NCI-H345 (cell line): ENCODE results near the gene GOSR1.
"Not testable (repeated sequence)": the region's sequence is repeated elsewhere in the genome, so short reads cannot be mapped to it uniquely, and the experiment has no call there.

Experiments
- DNase-seq: peaks from one replicate; lab custom pipeline; 2025; lab: John Stamatoyannopoulos, UW

Gene GOSR1

DNA sequence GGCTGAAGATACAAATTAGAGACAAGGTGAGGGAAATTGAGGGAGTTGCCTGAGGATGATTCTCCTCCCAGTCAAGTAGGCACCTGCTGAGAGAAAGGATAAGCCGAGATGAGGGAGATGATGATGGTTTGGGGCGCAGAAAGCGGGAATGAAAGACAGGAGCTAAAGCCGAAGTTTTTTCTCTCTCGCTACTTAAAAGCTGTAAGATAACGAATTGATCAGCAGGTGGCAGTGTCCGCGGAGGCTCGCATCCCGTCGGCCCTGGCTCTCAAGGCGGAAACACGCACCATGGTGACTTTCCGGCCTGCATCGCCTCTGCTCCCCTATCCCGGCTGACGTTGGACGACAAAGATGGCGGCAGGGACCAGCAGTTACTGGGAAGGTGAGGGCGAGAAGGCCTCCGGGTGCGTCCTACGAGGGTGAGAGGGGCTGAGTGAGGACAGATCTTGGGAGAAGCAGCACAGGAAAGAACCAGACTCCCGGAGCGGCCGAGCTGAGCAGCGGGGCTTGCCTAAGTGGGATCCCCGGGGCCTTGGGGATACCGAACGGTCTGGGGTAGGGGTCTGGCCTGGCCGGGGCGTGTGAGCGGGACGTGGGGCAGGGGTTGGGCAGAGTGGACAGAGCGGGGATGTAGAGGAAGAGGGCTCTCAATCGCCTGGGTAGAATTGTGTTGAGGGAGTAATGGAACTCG, at the start of gene GOSR1:
Gene GOSR1, plus strand, starts transcription at position 326 of the 691 bp plus-strand sequence. Its CDS starts 26 bp downstream, at position 352.
- DNase-seq, result peak; percentile 97

- no peak for DNase-seq
Measured at GRCh38 chr17:30427611-30428010, 49.6 kb upstream of the GOSR1 start.

GRCh38 chr17:30429155-30429554, 48.1 kb upstream of the GOSR1 start:
- no peak for DNase-seq

DNA sequence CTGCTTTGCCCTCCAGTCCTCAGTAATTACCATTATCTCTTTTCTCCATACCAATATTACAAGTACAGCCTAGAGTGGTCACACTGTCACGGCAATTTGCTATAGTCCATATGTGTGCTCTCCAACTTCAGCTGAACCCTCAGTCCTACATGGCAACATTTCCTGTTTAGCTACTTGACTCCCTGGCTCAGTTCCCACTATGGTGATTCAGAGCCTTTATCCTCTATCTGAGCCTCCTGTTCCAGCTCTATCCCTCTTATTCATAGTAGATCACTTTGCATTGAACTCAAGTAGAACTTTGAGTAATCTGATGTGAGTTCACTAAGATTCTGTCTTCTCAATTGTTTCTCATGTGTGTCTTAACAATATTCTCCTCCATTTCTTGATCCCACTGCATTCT, 43.7 kb upstream of the GOSR1 start:
- peak; percentile 78 for DNase-seq

DNA sequence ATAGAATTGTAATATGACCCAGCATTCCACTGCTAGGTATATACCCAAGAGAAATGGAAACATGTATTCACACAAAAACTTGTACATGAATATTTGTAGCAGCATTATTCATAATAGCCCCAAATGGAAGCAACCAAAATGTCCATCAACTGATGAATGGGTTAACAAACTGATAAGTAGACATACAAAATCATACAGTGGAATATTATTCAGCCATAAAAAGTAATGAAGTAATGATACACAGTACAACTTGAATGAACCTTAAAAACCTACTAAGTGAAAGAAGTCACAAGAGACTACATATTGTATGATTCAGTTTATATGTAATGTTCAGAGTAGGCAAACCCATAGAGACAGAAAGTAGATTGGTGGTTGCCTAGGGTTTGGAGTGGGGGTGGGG, 40.5 kb upstream of the GOSR1 start:
- no peak for DNase-seq

DNA sequence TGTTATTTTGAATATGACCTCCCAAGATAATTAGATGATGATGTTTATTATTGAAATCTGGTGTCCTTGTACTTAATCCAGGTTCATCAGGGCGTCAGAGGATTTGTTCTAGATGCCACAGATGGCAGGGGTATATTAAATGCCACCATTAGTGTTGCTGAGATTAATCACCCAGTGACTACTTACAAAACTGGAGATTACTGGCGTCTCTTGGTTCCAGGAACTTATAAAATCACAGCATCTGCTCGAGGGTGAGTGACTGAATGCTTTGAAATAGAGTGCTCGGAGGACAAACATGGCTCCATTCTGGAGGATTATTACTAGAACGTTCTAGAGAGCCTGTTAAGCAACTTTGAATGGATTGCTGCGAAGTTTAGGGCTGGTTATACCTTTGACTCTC, 33.5 kb upstream of the GOSR1 start:
- no peak for DNase-seq

DNA sequence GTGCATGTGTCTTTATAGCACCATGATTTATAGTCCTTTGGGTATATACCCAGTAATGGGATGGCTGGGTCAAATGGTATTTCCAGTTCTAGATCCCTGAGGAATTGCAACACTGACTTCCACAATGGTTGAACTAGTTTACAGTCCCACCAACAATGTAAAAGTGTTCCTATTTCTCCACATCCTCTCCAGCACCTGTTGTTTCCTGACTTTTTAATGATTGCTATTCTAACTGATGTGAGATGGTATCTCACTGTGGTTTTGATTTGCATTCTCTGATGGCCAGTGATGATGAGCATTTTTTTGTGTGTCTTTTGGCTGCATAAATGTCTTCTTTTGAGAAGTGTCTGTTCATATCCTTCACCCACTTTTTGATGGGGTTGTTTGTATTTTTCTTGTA, 30.6 kb upstream of the GOSR1 start:
- DNase-seq, result not testable (repeated sequence)

DNA sequence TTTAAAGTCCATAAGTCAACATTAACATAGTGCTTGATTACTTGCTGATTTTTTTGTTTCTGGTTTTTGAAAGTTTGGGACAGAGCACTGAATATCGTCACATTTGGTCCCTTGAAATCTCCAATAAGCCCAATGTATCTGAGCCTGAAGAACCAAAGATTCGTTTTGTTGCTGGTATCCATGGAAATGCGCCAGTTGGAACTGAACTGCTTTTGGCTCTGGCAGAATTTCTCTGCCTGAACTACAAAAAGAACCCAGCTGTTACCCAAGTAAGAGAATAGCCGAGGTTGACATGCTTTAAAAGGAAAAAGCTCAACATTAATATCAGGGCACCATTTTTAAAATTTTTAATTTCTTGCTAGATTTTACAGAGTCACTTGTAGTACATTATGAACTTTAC, 27.7 kb upstream of the GOSR1 start:
- DNase-seq, result no peak

DNA sequence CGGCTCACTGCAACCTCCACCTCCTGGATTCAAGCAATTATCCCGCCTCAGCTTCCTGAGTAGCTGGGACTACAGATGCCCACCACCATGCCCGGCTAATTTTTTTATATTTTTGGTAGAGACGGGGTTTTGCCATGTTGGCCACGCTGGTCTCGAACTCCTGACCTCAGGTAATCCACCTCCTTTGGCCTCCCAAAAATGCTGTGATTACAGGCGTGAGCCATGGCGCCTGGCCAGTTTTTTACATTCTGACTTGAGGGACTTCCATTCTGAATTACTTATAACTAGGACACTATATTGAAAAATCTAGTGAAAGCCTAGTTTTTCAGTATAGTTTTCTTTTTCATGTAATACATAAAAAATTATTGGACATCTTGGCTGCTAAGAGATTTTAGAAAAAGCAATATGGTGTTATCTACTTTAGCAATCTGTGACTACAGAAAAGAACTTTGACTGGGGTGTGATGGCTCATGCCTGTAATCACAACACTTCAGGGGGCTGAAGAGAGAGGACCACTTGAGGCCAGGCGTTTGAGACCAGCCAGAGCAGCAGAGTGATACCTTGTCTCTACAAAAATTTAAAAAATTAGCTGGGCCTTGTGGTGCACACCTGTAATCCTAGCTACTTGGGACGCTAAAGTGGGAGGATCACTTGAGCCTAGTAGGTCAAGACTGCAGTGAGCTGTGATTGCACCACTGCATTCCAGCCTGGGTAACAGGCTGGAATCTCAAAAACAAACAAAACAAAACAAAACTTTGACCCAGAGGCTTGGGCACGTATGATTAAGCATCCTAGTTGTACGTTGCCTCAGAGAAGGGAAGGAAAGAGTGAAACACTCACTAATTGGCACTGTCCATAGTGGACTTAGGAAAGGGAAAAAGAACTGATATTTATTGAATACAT, 26.8 kb upstream of the GOSR1 start:
- DNase-seq, result no peak

DNA sequence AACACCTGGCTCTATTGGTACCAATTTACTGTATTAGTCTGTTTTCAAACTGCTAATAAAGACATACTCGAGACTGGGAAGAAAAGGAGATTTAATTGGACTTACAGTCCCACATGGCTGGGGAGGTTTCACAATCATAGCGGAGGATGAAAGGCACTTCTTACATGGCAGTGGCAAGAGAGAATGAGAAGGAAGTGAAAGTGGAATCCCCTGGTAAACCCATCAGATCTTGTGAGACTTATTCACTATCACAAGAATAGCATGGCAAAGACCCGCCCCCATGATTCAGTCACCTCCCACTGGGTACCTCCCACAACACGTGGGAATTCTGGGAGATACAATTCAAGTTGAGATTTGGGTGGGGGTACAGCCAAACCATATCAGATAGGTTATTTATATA, 22.6 kb upstream of the GOSR1 start:
- no peak for DNase-seq

DNA sequence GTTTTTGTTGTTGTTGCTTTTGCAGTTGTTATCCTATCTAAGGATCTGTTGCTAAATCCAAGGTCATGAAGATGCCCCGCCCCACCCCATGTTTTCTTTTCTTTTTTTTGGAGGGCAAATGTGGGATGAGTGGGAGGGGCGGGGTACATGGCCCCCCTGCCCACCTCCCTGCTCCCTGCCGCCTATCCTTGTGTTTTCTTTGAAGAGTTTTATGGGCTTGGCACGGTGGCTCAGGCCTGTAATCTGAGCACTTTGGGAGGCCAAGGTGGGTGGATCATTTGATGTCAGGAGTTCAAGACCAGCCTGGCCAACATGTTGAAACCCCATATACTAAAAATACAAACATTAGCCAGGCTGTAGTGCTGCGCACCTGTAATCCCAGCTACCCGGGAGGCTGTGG, 18.8 kb upstream of the GOSR1 start:
- no peak for DNase-seq

DNA sequence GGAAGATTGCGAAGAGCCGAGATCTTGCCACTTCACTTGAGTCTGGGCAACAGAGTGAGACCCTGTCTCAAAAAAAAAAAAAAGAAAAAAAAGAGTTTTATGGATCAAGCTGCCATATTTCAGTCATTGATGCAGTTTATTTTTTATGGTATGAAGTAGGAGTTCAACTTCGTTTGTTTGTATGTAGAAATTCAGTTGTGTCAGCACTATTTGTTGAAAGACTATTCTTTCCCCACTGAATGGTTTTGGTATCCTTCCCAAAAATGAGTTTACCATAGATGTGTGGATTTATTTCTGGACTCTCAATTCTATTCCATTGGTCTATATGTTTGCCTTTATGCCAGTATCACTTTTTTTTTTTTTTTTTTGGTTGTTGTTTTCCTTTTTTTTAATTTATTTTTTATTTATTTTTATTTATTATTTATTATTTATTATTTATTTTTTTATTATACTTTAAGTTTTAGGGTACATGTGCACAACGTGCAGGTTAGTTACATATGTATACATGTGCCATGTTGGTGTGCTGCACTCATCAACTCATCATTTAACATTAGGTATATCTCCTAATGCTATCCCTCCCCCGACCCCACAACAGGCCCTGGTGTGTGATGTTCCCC, 18.3 kb upstream of the GOSR1 start:
- DNase-seq, result not testable (repeated sequence)

- no peak for DNase-seq
Measured at GRCh38 chr17:30468465-30468864, 8.7 kb upstream of the GOSR1 start.

GRCh38 chr17:30472238-30472890, 4.8 kb upstream of the GOSR1 start:
- no peak for DNase-seq

- no peak for DNase-seq
Measured at GRCh38 chr17:30475206-30475605, 2.0 kb upstream of the GOSR1 start.

- DNase-seq, result peak; percentile 37
Measured at GRCh38 chr17:30476726-30477082, 504 bp upstream of the GOSR1 start.

DNA sequence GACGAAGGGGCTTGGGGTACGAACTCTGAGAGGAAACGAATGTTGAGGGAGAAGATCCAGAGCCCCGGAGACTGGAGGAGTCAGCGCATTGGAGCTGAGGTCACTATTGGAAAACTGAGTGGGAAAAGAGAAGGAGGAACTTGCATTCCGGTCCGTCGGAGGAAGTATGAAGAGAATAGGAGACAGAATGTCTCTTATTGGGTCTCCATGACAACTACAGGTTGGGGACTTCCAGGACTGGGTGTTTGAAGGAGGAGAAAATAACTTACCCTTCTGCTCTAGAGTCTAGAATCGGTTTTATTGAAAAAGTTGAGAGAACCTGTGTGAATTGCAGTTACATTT, 537 bp downstream of the GOSR1 start:
- peak; percentile 16 for DNase-seq

- DNase-seq, result no peak
Measured at GRCh38 chr17:30482555-30482954, 5.3 kb downstream of the GOSR1 start.

GRCh38 chr17:30483159-30483558, 6.0 kb downstream of the GOSR1 start:
- no peak for DNase-seq

DNA sequence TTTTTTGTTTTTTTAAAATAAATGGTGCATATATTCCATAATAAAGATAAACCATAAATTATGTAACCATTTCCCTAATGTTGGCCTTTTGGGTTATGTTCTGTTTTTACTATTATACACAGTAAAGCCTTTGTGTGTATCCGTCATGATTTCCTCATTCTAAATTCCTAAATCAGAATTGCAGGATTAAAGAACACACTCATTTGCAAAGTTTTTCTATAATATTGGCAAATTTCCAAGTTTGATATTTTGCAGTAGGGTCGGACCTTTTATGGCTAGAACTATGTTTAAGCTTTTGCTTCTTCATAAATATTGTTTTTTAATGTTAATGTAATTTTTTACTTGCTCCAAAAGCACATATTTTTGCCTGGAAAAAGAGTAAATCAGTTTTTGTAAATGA, 16.6 kb downstream of the GOSR1 start:
- DNase-seq, result no peak

GRCh38 chr17:30495586-30495985, 18.4 kb downstream of the GOSR1 start:
- DNase-seq, result no peak

GRCh38 chr17:30503558-30503957, 26.4 kb downstream of the GOSR1 start:
- DNase-seq, result no peak
